NT2/D1 (cell line): Measurements from ENCODE around the gene OPA3.

Experiments used
- SUZ12 ChIP-seq: IDR thresholded peaks from 2 replicates; pipeline ENCODE4 v1.6.1; 2011; ENCODE audit not compliant: insufficient read length, insufficient read depth; ENCODE audit errors: extremely low read depth
- YY1 ChIP-seq: IDR thresholded peaks from 2 replicates; pipeline ENCODE4 v1.6.1; 2011; ENCODE audit not compliant: insufficient read length, insufficient read depth
- ZNF274 ChIP-seq: IDR thresholded peaks from 2 replicates; pipeline ENCODE4 v1.6.1; 2011; ENCODE audit warnings: mild to moderate bottlenecking, low read depth, low read length

DNA sequence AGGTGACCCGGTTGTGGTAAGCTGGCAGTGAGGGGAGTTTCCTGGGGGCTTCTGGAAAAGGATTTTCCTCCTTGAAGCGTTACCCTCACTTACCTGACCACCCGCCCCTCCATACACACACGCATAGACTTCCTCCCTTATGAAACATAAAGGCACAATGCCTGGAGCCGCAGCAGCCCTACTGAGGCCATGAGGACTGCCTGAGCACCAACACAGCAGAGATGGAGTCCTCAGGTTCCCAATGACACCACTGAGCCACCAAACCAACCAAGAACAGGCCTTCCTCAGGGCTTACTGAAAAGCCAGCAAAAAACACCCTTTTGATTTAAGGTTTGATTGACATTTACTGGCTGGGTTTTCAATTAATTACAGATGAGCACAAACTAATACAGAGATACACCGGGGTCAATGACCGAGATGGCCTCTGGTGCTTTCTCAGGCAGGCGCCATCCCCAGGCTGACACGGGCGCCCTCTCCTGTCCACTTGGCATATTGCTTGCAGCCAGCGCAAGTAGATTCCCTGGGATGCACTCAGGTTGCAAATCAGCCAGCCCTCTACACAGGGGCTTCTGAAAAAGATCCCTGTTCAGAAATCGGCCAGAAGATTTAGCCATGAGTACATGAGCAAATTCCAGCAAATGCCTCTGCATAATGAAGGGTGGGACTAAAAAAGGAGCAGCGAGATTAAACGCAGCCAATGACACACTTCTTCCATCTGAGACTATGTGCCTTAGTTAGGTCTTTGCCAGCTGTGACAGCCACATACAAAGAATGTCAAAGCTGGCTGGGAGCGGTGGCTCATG is 14.8 kb downstream of the OPA3 start:
- TF ChIP-seq SUZ12 (no peak), YY1 (no peak), ZNF274 (no peak)
